Omental fat pad (tissue), 4 donors: ENCODE measurements around the gene MARCO. TPM values are rescaled to one million over a fixed set of nuclear protein-coding genes. Genes with fewer than 3 reads are reported as not detected.
"Not testable (repeated sequence)": the region's sequence is repeated elsewhere in the genome, so short reads cannot be mapped to it uniquely, and the experiment has no call there.

Source experiments
- ATAC-seq: fragments of 150-250 bp; one replicate; pipeline ENCODE4 v1.9.1; 2016; ENCODE audit warnings: mild to moderate bottlenecking, moderate library complexity; ENCODE audit not compliant: low FRiP score
- DNase-seq: peaks from one replicate; pipeline ENCODE4 v3.0.0-alpha.2; 2019; ENCODE audit warnings: low spot score
- CTCF ChIP-seq, 3 donors: fragments of 450-650 bp; IDR thresholded peaks; one replicate each; pipeline ENCODE4 v1.5.1; 2016 to 2017; ENCODE audit warnings: antibody characterized with exemption in 3 of 3, mild to moderate bottlenecking in 3 of 3, moderate library complexity in 2 of 3
- total RNA-seq, 4 donors: library from RNA; depleted of rRNA; stranded (reverse); fragments of >200 nt; gene quantifications; one replicate each; pipeline ENCODE4 v1.1.0, GENCODE V29; 2016

The MARCO gene
- total RNA-seq, 4 donors from 2014 or later: 20.3 to 70.6 (median 27.7) TPM

GRCh38 chr2:119025762-119026351, 83.9 kb downstream of the MARCO start:
- ATAC-seq (no peak), DNase-seq (no peak)
- TF ChIP-seq CTCF (IDR thresholded peaks at IDR 0.05): no peak

GRCh38 chr2:119026890-119027289, 84.9 kb downstream of the MARCO start:
- no peak for ATAC-seq
- no peak for TF ChIP-seq CTCF (IDR thresholded peaks at IDR 0.05)
- no peak for DNase-seq

GRCh38 chr2:119028327-119029174, 86.6 kb downstream of the MARCO start:
- no peak for DNase-seq
- ATAC-seq: no peak
- no peak for TF ChIP-seq CTCF (IDR thresholded peaks at IDR 0.05)

- ATAC-seq (no peak), DNase-seq (no peak)
Measured at GRCh38 chr2:119029297-119029696, 87.3 kb downstream of the MARCO start.

GRCh38 chr2:119037922-119038321, 95.9 kb downstream of the MARCO start:
- ATAC-seq: not testable (repeated sequence)

More at GRCh38 chr2:119029297-119029696, 87.3 kb downstream of the MARCO start:
- no peak for TF ChIP-seq CTCF (IDR thresholded peaks at IDR 0.05)

GRCh38 chr2:119040730-119041129, 98.7 kb downstream of the MARCO start:
- DNase-seq (no peak), ATAC-seq (no peak)
- no peak for TF ChIP-seq CTCF (IDR thresholded peaks at IDR 0.05)

More at GRCh38 chr2:119037922-119038321, 95.9 kb downstream of the MARCO start:
- not testable (repeated sequence) for DNase-seq

Other genes starting within 250 kb of the MARCO start
- gene EN1, start 94.5 kb upstream of the MARCO start, total RNA-seq: 1 to 10 TPM in 1 of 4 donors, under 1 TPM in 3; 0.28 to 1.9 (median 0.61) TPM
- not detected for gene C1QL2, start 216.6 kb downstream of the MARCO start, total RNA-seq